ENCODE data around the gene KCNH8.

GRCh38 chr3:19270481-19270880 is 122.2 kb downstream of the KCNH8 start:
- no peak for TF ChIP-seq CTCF (IDR thresholded peaks at IDR 0.05; ENCODE audit: low read depth, low read length)
- no peak for TF ChIP-seq EZH2phosphoT487 (IDR thresholded peaks at IDR 0.05; ENCODE audit: low read depth)

All from OCI-LY3 (cell line).